ENCODE data around the gene LGALS4.
"Not testable (repeated sequence)": the region's sequence is repeated elsewhere in the genome, so short reads cannot be mapped to it uniquely, and the experiment has no call there.

LGALS4 gene

GRCh38 chr19:38817081-38817480 is 4.3 kb upstream of the LGALS4 start:
- DNase-seq: no peak

DNA sequence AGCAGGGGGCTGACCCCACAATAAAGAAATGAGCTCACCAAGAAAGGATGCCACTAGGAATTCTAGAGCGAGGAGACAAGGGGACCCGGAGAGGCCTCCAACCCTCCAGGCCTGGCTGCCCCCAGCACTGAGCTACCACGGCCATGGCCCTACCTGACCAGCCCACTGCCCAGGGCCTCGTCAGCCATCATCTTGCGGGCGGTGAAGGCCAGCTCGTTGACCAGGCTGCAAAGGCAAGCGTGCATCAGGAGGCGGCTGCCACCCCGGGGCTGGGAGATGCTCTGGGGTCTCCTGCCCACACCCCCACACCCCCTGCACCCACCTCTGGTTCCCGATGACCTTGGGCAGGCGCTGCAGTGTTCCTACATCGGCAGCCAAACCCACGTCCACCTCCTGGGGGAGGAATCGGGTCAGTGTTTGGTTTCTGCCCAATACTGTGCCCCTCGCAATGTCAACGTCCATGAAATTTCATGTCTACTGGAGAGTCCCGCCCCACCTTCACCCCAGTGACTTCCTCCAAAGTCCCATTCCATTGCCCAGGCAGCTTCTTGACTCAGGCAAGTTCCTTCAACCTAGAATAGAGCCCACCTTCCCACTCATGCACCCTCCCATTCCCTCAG is 3.5 kb upstream of the LGALS4 start:
- no peak for DNase-seq

- no peak for DNase-seq
These were observed 2.6 kb upstream of the LGALS4 start for GRCh38 chr19:38815059-38816001.

DNA sequence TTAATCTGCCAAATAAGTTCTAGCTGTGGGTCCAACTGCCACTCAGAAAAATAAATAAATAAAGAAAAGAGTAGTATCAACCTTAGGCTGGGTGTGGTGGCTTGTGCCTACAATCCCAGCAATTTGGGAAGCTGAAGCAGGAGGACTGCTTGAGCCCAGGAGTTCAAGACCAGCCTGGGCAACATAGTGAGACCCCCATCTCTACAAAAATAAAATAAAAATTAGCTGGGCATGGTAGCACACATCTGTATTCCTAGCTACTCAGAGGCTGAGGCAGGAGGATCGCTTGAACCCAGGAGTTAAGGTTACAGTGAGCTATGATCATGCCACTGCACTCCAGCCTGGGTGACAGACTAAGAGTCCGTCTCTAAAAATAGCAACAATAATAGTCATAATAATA is 1.2 kb upstream of the LGALS4 start:
- DNase-seq: not testable (repeated sequence)

- DNase-seq: no peak
These were observed 578 bp upstream of the LGALS4 start for GRCh38 chr19:38813323-38813722.

DNA sequence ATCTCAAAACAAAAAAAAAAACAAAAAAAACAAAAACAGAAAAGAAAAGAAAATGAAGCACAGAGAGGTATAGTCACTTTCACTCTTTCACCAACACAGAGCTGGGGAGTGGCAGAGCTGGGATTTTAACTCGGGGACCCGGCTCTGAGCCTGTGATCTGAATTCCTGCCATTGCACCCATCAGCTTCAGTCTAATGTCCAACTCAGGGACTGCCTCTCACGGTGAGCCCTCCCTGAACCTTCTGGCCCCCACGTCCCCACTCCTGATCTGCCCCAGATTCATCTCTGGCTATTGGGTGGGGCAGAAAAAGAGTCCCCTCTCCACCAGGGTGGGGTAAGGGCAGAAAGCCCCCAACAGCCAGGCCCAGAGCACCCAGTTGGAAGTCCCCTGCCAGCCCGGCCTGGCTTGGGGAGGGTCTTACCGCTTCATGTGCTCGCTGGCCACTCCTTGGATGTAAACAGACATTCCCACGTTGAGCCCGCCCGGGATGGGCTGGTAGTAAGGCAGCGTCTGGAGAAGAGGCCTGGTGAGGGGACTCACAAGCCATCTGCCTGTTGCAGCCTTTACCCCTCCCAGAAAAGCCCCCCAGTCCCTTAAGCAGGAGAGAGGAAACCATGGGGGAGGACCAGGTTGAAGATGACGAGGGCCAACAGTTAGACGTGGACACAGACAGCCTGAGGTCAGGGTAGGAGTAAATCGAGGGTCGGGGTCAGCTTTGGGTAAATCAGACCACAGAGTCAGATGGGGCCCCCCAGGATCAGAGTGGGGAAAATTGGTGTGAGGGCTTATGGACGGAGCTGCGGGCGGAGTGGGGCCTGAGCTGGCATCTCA is 520 bp downstream of the LGALS4 start:
- DNase-seq: no peak

GRCh38 chr19:38809592-38810252 is 3.0 kb downstream of the LGALS4 start:
- DNase-seq: no peak

- DNase-seq: no peak
These were observed 4.0 kb downstream of the LGALS4 start for GRCh38 chr19:38808741-38809140.

DNA sequence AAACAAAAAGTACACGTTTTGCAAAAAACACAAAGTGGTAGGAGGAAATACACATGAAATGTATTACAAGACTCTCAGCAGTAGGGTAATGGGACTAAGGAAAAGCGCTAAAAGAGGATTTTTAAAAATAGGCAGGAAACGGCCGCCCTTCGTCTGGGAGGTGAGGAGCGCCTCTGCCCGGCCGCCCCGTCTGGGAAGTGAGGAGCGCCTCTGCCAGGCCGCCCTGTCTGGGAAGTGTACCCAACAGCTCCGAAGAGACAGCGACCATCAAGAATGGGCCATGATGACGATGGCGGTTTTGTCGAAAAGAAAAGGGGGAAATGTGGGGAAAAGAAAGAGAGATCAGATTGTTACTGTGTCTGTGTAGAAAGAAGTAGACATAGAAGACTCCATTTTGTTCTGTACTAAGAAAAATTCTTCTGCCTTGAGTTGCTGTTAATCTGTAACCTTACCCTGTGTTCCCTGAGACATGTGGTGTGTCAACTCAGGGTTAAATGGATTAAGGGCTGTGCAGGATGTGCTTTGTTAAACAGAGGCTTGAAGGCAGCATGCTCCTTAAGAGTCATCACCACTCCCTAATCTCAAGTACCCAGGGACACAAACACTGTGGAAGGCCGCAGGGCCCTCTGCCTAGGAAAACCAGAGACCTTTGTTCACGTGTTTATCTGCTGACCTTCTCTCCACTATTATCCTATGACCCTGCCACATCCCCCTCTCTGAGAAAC is 5.2 kb downstream of the LGALS4 start:
- not testable (repeated sequence) for DNase-seq

DNA sequence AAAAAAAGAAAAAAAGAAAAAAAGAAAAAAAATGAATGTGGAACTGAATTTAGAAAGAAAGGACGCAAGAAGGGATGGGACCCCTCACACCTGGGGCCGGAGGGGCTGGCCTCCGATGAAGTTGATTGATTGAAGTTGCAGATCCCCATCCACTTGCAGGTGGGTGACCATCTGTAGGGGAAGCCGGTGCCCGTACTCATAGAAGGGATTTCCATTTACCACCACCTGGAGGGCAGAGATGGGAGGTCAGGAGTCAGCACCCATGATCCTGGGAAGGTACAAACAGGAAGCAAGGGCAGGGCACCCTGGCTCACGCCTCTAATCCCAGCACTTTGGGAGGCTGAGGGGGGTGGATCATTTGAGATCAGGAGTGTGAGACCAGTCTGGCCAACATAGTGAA is 6.4 kb downstream of the LGALS4 start:
- DNase-seq: no peak

GRCh38 chr19:38805180-38805579 is 7.6 kb downstream of the LGALS4 start:
- DNase-seq: no peak

- no peak for DNase-seq
These were observed 9.2 kb downstream of the LGALS4 start for GRCh38 chr19:38803543-38803942.

DNA sequence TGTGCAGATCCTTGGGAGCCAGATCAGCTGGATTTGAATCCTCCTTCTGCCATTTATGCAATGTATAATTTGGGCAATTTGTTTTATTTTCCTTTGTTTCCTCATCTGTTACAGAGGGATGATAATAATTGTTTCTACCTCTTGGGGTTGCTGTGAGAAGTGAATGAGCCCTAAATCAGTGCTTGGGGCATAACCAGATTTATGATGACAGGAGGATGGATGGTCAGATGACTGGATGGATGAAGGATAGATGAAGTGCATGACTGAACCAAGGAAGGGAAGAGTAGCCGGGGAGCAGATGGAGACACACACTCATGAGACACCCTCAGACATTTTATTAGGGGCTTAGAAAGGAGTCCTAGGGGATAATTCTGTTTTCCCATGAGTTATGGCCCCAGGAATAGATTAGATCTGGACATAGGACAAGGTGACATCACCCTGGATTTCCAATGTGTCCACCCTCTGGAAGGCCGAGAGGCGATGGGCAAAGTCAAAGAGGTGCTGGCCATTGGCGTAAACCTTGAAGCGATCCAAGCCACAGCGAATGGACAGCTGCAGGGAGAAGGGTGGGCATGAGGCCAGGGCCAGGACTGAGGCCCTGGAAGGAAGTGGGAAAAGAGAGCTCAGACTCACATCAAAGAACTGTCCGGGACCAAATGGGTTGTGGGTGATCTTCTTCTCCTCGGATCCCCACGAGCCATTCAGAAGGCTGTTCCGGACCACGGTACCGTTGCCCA is 11.2 kb downstream of the LGALS4 start:
- DNase-seq: no peak

DNA sequence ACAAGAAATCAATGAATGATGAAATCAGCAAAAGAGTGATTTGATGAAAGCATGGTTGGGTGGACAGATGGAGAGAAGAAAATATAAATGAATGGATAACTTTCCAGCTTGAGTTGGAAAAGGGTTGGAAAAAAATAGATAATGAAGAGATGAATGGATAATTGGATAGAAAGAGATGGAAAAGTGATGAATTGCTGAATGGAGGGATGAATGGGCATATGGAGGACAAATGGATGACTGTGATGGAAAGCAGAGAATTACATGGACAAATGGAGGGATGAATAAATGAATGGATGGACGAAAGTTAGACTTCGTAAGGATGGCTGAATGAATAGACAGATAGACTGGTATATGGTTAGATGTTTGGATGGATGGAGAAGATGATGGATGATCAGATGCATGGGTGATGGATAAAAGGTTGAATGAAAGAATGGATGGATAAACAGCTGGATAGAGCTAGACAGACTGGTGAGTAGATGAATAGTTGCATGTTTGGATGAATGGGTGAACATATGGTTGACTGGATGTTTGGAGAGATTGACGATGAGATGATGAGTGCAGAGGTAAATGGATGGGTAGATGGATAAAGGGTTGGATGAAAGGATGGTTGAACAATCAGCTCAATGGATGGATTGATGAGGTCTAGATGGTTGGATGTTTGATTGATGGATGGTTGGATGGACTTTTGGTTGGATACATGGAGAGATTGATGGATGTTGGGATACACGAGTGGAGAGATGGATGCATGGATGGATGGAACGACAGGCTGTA is 12.0 kb downstream of the LGALS4 start:
- no peak for DNase-seq

- DNase-seq: no peak
These were observed 13.6 kb downstream of the LGALS4 start for GRCh38 chr19:38799104-38799503.

DNA sequence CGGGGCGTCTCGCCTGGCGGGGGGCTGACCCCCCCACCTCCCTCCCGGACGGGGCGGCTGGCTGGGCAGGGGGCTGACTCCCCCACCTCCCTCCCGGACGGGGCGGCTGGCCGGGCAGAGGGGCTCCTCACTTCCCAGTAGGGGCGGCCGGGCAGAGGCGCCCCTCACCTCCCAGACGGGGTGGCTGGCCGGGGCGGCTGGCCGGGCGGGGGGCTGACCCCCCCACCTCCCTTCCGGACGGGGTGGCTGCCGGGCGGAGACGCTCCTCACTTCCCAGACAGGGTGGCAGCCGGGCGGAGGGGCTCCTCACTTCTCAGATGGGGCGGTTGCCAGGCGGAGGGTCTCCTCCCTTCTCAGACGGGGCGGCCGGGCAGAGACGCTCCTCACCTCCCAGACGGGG is 15.0 kb downstream of the LGALS4 start:
- not testable (repeated sequence) for DNase-seq

DNA sequence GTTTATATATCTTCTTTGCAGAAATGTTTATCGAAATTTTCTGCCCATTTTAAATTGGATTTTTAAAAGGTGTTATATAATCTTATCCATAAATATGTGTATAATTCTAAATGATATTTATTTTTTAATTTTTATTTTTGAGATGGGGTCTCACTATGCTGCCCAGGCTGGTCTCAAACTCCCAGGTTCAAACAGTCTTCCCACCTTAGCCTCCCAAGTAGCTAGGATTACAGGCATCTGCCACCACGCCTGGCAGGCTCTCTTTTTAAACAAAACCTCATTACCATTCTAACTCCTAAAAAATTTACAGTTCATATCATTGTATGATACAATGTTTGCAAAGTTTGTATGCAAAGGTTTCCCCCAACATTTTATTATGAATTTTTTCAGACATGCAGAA is 16.6 kb downstream of the LGALS4 start:
- no peak for DNase-seq

DNA sequence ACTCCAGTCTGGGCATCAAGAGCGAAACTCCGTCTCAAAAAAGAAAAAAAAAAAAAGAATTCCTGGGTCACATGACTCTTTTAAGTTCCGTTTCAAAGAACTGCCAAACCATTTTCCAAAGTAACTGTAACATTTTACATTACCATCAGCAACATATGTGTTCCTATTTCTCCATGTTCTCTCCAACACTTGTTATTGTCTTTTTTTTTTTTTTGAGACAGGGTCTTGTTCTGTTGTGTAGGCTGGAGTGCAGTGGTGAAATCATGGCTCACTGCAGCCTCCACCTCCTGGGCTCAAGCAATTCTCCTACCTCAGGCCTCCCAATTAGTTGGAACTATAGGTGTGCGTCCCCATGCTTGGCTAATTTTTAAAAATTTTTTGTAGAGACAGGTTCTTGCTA is 17.2 kb downstream of the LGALS4 start:
- DNase-seq: no peak

DNA sequence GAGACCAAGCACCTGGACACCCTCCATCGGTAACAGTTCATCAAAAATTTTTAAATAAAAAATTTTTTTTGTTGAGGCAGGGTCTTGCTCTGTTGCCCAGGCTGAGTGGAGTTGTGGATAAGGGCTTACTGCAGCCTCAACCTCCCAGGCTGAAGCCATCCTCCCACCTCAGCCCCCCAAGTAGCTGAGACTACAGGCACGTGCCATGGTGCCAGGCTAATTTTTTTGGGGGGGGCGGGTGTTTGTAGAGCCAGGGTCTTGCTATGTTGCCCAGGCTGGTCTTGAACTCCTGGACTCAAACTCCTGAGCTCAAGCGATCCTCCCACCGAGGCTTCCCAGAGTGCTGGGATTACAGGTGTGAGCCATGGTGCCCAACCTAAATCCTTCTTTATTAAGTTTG is 19.1 kb downstream of the LGALS4 start:
- DNase-seq: no peak

GRCh38 chr19:38793177-38793576 is 19.6 kb downstream of the LGALS4 start:
- no peak for DNase-seq

All from midbrain (tissue), 1 donor.